ENCODE data around the gene ADGRG1.
A peak's percentile ranks its signal among the peaks of the same experiment; 100 is the strongest.

Gene ADGRG1

DNA sequence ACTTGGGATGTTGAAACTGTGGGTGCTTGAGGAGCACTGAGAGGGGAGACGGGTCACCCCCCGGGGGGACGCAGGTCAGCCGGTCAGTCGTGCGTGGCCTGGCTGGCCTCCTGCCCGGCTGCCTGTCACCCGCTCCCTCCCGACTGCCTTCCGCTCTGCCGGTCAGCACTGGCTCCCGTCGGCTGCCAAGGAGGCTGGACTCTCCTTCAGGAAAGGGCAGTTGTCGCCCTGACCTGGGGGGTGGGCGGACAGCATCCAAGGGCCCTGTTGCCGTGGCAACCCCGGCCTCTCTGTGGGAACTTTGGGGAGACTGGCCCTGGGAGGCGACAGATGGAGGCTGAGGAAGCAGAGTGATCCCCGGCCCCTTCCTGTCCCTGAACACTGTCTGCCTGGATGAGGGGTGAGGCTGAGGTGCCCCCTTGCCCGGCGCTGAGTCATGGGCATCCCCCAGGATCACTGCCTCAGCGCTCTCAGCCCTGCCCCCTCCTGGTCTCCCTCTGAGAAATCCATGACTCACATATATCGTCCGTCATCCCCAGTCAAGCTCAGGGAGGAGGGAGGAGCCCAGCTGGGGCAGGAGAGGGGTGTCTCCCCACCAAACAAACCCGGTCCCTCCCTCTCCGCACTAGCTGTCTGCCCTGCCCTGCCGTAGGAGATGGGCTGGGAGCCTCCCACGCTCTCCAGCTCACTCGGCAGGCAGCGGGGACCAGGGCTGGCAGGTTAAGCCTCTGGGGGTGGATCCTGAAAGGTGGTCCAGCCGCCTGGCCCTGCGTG, at the start of gene ADGRG1:
ADGRG1 (plus strand) TSS at position 623 of the 774 bp plus-strand sequence. CDS start 21,658 bp downstream, outside the sequence.
- peak within 1 kb of the TSS; percentile 43 for H3K4me3 ChIP-seq (ENCODE audit: low read length)
- TF ChIP-seq, protein P1, sequence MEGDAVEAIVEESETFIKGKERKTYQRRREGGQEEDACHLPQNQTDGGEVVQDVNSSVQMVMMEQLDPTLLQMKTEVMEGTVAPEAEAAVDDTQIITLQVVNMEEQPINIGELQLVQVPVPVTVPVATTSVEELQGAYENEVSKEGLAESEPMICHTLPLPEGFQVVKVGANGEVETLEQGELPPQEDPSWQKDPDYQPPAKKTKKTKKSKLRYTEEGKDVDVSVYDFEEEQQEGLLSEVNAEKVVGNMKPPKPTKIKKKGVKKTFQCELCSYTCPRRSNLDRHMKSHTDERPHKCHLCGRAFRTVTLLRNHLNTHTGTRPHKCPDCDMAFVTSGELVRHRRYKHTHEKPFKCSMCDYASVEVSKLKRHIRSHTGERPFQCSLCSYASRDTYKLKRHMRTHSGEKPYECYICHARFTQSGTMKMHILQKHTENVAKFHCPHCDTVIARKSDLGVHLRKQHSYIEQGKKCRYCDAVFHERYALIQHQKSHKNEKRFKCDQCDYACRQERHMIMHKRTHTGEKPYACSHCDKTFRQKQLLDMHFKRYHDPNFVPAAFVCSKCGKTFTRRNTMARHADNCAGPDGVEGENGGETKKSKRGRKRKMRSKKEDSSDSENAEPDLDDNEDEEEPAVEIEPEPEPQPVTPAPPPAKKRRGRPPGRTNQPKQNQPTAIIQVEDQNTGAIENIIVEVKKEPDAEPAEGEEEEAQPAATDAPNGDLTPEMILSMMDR (conservative IDR thresholded peaks at IDR 0.05; ENCODE audit: low read length): peak; percentile 23
- DNase-seq (ENCODE audit: low read depth): peak; percentile 87

DNA sequence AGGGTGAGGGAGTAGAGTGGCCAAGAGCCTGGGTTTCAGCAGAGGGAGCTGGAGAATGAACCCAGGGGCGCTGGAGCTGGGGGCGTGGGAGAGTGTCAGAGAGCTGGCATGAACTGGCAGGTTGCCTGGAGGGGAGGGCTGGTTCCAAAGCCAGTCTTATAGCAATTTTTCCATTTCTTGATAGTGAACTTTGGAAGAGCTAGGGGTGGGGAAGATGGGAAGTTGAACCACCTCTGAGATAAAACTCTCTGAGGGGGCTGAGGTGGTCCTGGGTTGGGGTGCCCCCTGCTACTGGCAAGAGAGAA, 49.1 kb upstream of the ADGRG1 start:
- no peak for DNase-seq (ENCODE audit: low read depth)
- no peak overlapping the region for H3K4me3 ChIP-seq (ENCODE audit: low read length)
- TF ChIP-seq, protein P1 (conservative IDR thresholded peaks at IDR 0.05; ENCODE audit: low read length): no peak

DNA sequence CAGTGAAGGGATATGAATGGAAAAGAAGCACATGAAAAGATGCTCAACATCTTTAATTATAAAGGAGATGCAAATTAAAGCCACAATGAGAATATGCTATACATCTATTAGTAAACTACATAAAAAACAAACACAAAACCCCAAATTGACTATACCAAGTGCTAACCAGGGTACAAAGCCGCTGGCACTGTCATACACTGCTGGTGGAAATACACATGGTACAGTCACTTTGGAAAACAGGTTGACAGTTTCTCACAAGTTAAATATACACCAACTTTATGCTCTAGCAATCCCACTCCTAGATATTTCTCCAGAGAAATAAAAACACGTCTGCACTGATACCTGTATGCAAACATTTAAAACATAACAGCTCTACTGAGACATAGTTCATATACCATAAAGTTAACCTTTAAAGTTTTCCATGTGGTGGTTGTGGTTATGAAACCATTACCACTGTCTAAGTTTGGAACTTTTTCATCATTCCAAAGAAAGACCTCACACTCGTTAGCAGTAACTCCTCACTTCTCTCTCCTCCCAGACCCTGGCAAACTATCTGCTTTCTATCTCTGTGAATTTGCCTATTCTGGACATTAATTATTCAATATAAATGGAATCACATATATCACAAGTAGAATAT, 43.3 kb upstream of the ADGRG1 start:
- no peak overlapping the region for H3K4me3 ChIP-seq (ENCODE audit: low read length)
- TF ChIP-seq, protein P1 (conservative IDR thresholded peaks at IDR 0.05; ENCODE audit: low read length): no peak
- DNase-seq (ENCODE audit: low read depth): no peak

DNA sequence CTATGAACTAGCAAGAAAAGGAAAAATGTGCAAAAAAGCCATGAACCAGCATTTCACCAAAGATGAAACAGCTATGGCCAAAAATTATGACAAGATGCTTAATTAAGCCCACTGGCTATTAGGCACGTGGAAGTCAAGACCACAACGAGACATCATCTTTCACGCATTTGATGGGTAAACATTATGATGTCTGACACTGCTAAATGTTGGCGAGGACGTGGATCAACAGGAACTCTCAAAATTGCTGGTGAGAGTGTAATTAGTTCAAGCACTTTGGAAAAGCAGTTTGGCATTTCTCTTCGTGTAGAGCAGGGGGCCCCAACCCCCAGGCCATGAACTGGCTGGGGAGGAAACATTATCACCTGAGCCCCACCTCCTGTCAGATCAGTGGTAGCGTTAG, 39.6 kb upstream of the ADGRG1 start:
- TF ChIP-seq, protein P1 (conservative IDR thresholded peaks at IDR 0.05; ENCODE audit: low read length): no peak
- no peak overlapping the region for H3K4me3 ChIP-seq (ENCODE audit: low read length)
- no peak for DNase-seq (ENCODE audit: low read depth)

DNA sequence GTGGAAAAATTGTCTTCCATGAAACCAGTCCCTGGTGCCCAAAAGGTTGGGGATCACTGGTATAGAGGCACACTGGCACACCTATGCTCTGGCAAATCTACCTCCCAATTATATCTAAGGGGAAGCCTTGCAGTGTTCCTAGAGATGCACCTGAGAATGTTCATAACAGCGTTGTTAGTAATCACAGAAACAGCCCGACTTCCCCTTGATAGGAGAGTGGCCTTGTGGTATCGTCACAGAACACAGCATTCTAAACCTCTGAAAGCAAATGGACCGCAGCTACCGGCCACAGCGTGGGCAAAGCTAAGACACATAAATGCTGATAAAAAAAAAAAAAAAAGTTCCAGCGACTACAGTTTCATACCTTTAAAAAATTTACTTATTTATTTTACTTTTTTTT, 39.1 kb upstream of the ADGRG1 start:
- H3K4me3 ChIP-seq (ENCODE audit: low read length): no peak overlapping the region
- TF ChIP-seq, protein P1 (conservative IDR thresholded peaks at IDR 0.05; ENCODE audit: low read length): no peak
- DNase-seq (ENCODE audit: low read depth): no peak

DNA sequence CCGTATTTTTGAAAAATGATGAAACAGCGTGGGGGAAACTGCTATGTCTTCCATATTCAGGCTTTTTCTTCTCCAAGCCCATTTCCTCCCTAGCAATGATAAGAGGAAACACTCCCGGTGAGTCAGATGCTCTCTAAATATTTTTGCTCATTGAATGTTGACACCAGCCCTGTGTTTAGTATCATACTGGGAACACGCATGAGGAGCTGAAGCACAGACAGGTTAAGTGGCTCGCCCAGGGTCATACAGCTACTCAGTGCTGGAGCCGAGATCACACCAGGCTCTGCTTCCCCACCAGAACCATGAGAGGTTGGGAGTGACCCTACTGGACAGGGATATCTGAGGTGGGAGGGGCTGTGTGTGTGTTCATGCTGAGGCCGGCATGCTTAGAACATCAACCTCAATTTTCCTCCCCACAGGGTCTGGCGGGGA, 37.8 kb upstream of the ADGRG1 start:
- DNase-seq (ENCODE audit: low read depth): peak; percentile 42
- H3K4me3 ChIP-seq (ENCODE audit: low read length): no peak overlapping the region
- TF ChIP-seq, protein P1 (conservative IDR thresholded peaks at IDR 0.05; ENCODE audit: low read length): no peak

All from AG10803 (cell line).